Heart right ventricle (tissue), 16 donors: ENCODE data around the gene E2F1. TPM values are rescaled to one million over a fixed set of nuclear protein-coding genes. Genes with fewer than 3 reads are reported as not detected.

Experiments used
- ATAC-seq, 8 donors: fragments of 200-7000 bp; cut with Tn5 transposase; one replicate each; pipeline ENCODE4 v1.9.1; 2020; ENCODE audit warnings: mild to moderate bottlenecking in 8 of 8, moderate library complexity in 8 of 8, moderate number of reproducible peaks in 1 of 8
- DNase-seq, 2 donors: peaks; one replicate each; pipeline ENCODE4 v3.0.0-alpha.2; 2020
- H3K27ac ChIP-seq, 10 donors: fragments of 200-600 bp; sonication (generic) in 2 of 10; one replicate each; pipeline versions ENCODE4 v1.5.0 to v1.8.0; 2020 to 2022; ENCODE audit warnings: mild to moderate bottlenecking in 3 of 10
- H3K27me3 ChIP-seq, 7 donors: fragments of 200-600 bp; one replicate each; pipeline ENCODE4 v1.8.0; 2021 to 2022; ENCODE audit warnings: mild to moderate bottlenecking in 2 of 7
- H3K36me3 ChIP-seq, 9 donors: fragments of 200-600 bp; sonication (generic) in 1 of 9; one replicate each; pipeline versions ENCODE4 v1.5.0 to v1.8.0; 2020 to 2022; ENCODE audit warnings: mild to moderate bottlenecking in 2 of 9
- H3K4me1 ChIP-seq, 9 donors: fragments of 200-600 bp; sonication (generic) in 1 of 9; one replicate each; pipeline versions ENCODE4 v1.5.0 to v1.8.0; 2020 to 2022; ENCODE audit warnings: mild to moderate bottlenecking in 4 of 9
- H3K4me3 ChIP-seq, 10 donors: fragments of 200-600 bp; sonication (generic) in 2 of 10; one replicate each; pipeline versions ENCODE4 v1.5.0 to v1.8.0; 2020 to 2022; ENCODE audit warnings: mild to moderate bottlenecking in 7 of 10, moderate library complexity in 2 of 10
- H3K9me3 ChIP-seq, 11 donors: fragments of 200-600 bp in 10 of 11; sonication (generic) in 2 of 11; one replicate each; pipeline versions ENCODE4 v1.5.0 to v1.8.0; 2013 to 2022; ENCODE audit warnings: mild to moderate bottlenecking in 2 of 11, control low read depth in 1 of 11, moderate library complexity in 1 of 11
- CTCF ChIP-seq, 9 donors: fragments of 200-600 bp; sonication (generic) in 2 of 9; IDR thresholded peaks; one replicate each; pipeline versions ENCODE4 v1.5.0 to v1.8.0; 2021 to 2022; ENCODE audit warnings: antibody characterized with exemption in 9 of 9, mild to moderate bottlenecking in 5 of 9, moderate library complexity in 1 of 9
- WGBS, 2 donors: extraction: QIAGEN DNeasy Blood & Tissue Kit; methylation state at CpG; one replicate each; pipeline ENCODE4 v1.1.7; 2013; ENCODE audit warnings: inconsistent platforms in 1 of 2; 5-methylcytosine and 5-hydroxymethylcytosine counted together
- intact Hi-C, 10 donors: fragments of 100-400 bp; cut with DNase I; formaldehyde crosslinking; loops; one replicate each; pipeline versions ENCODE4 v1.11.1 to v1.14.2; 2022
- polyA plus RNA-seq, 2 donors: library from polyadenylated mRNA; stranded (reverse); fragments of 200-250 nt; gene quantifications; one replicate each; pipeline ENCODE4 v1.2.3, GENCODE V29; 2013
- total RNA-seq, 10 donors: library from RNA; stranded (reverse); fragmentation: NEBNext Ultra II Directional in 3 of 10; extraction: Animal tissue kit (Norgen Biotek cat#: 25700) in 3 of 10; gene quantifications; one replicate each; pipeline versions ENCODE4 v1.2.1 to v1.2.4, GENCODE V29; 2021 to 2023
- donor health status: Arrhythmogenic right ventricular cardiomyopathy.
- donor health status: ischemic (EF 13 %, LVEDD 7.1; RV severe dilation, severe dysfunction).
- donor health status: healthy with polysubstance abuse.
- donor health status: DM: no; HTN: yes; CAD: no.
- donor health status: DM: no; HTN: no; CAD: no.
- donor health status: ischemic (EF 25% LVEDD 6.9; RV normal size, moderate dysfunction).
- donor health status: ischemic (EF 25% LVEDD 5.7; RV mildly dilated, moderate dysfunction).
- donor health status: healthy.
- donor health status: DM: yes; HTN: yes; CAD: no.
- donor health status: Ischemic cardiomyopathy.
- donor health status: ischemic (EF 35%, LVEDD 5.7; RV mildly dilated, moderate dysfunction).
- donor health status: nonischemic (EF 11% LVEDD 7.7; RV severe dilation, severe dysfunction).
- donor health status: DM: yes; HTN: yes; CAD: no.
- donor health status: PGD.
- donor health status: ischemic (EF 29% LVEDD 5.4; RV normal size, mild dysfunction).
- donor health status: nonischemic (EF 23%, LVEDD 6.1; RV moderate dilation, normal function).

Gene E2F1
- total and polyA plus RNA-seq, 12 donors = 0.44 to 3.4 (median 1.2) TPM

- peaks cover 0 to 43% (median 6%) of the 10 kb centered on the region in 9 donors for H3K36me3 ChIP-seq
- peaks cover 5 to 23% (median 21%) of the 10 kb centered on the region in 9 donors for H3K4me1 ChIP-seq
- intact Hi-C loops = no loop called here
- no peak overlapping the region for H3K4me3 ChIP-seq
- no peaks in the 10 kb centered on the region for H3K9me3 ChIP-seq
- no peak for ATAC-seq
- no peak for TF ChIP-seq CTCF (IDR thresholded peaks at IDR 0.05)
- WGBS, 2 donors = 89 to 95% methylated on average over 7 of the region's 7 CpGs
- H3K27ac ChIP-seq = no peak overlapping the region
- DNase-seq = no peak
- H3K27me3 ChIP-seq = no peaks in the 10 kb centered on the region
Measured at GRCh38 chr20:33660685-33661058, 25.5 kb downstream of the E2F1 start.

GRCh38 chr20:33660035-33660684 lies 26.0 kb downstream of the E2F1 start:
- 92% methylated on average over 21 of the region's 21 CpGs for WGBS, 2 donors
- H3K27ac ChIP-seq = no peak overlapping the region
- no peaks in the 10 kb centered on the region for H3K9me3 ChIP-seq
- DNase-seq = no peak
- intact Hi-C loops = no loop called here
- peaks cover 5 to 23% (median 20%) of the 10 kb centered on the region in 9 donors for H3K4me1 ChIP-seq
- TF ChIP-seq CTCF (IDR thresholded peaks at IDR 0.05) = no peak
- no peak overlapping the region for H3K4me3 ChIP-seq
- no peaks in the 10 kb centered on the region for H3K27me3 ChIP-seq
- no peak for ATAC-seq
- H3K36me3 ChIP-seq = peaks cover 0 to 43% (median 6%) of the 10 kb centered on the region in 9 donors

GRCh38 chr20:33659341-33660034 lies 26.7 kb downstream of the E2F1 start:
- no peak overlapping the region for H3K4me3 ChIP-seq
- H3K4me1 ChIP-seq = peaks cover 5 to 20% (median 17%) of the 10 kb centered on the region in 9 donors
- intact Hi-C loops = loop anchor here in 3 of 10 donors (5.0 to 10.0 kb wide), 3 partner anchors 192 to 265 kb away; no protein-coding TSS in a partner anchor
- no peak for TF ChIP-seq CTCF (IDR thresholded peaks at IDR 0.05)
- no peaks in the 10 kb centered on the region for H3K9me3 ChIP-seq
- 95 to 97% methylated on average over 26 to 32 of the region's 32 CpGs for WGBS, 2 donors
- no peak overlapping the region for H3K27ac ChIP-seq
- DNase-seq (no peak), ATAC-seq (no peak)
- H3K27me3 ChIP-seq = no peaks in the 10 kb centered on the region
- peaks cover 0 to 43% (median 6%) of the 10 kb centered on the region in 9 donors for H3K36me3 ChIP-seq

GRCh38 chr20:33658929-33659328 lies 27.3 kb downstream of the E2F1 start:
- no peak for ATAC-seq
- Histone ChIP-seq H3K4me1 (peaks cover 2 to 17% (median 12%) of the 10 kb centered on the region in 9 donors), H3K36me3 (peaks cover 0 to 43% (median 6%) of the 10 kb centered on the region in 9 donors), H3K4me3 (no peak overlapping the region), H3K9me3 (no peaks in the 10 kb centered on the region), H3K27ac (no peak overlapping the region), H3K27me3 (no peaks in the 10 kb centered on the region)
- WGBS, 2 donors = 99% methylated on average over 4 of the region's 4 CpGs
- intact Hi-C loops = loop anchor here in 3 of 10 donors (5.0 to 10.0 kb wide), 3 partner anchors 192 to 264 kb away; no protein-coding TSS in a partner anchor
- no peak for DNase-seq
- no peak for TF ChIP-seq CTCF (IDR thresholded peaks at IDR 0.05)
